ENCODE measurements around the gene CACNA1S. TPM values are rescaled to one million over a fixed set of nuclear protein-coding genes. Genes with fewer than 3 reads are reported as not detected.

CACNA1S gene
- total RNA-seq, 1 donor from 2014 or later, result not detected

- Mint-ChIP-seq H3K27ac (no peak overlapping the region), H3K9me3 (no peaks in the 10 kb centered on the region), H3K4me1 (peaks cover under 1% of the 10 kb centered on the region), H3K27me3 (peaks cover 17% of the 10 kb centered on the region), H3K4me3 (no peak overlapping the region), H3K36me3 (ENCODE audit: low read depth) (no peaks in the 10 kb centered on the region)
- POLR2A ChIA-PET, result no interaction called here
- CTCF ChIA-PET, result no interaction called here
- TF ChIP-seq CTCF (IDR thresholded peaks at IDR 0.05), result no peak
- intact Hi-C loops (cut with micrococcal nuclease), result no loop called here
- ATAC-seq (ENCODE audit: low read depth), result no peak
- no peak for DNase-seq
Measured at GRCh38 chr1:201125019-201125418, 12.8 kb upstream of the CACNA1S start.

GRCh38 chr1:201123866-201124265 lies 11.6 kb upstream of the CACNA1S start:
- TF ChIP-seq CTCF (IDR thresholded peaks at IDR 0.05), result no peak
- POLR2A ChIA-PET, result no interaction called here
- H3K27ac Mint-ChIP-seq, result no peak overlapping the region
- H3K4me3 Mint-ChIP-seq, result no peak overlapping the region
- CTCF ChIA-PET, result no interaction called here
- H3K27me3 Mint-ChIP-seq, result peaks cover 17% of the 10 kb centered on the region
- intact Hi-C loops (cut with micrococcal nuclease), result no loop called here
- DNase-seq (no peak), ATAC-seq (ENCODE audit: low read depth) (no peak)
- no peaks in the 10 kb centered on the region for H3K9me3 Mint-ChIP-seq
- no peaks in the 10 kb centered on the region for H3K36me3 Mint-ChIP-seq (ENCODE audit: low read depth)
- H3K4me1 Mint-ChIP-seq, result peaks cover 5% of the 10 kb centered on the region

GRCh38 chr1:201122321-201122957 lies 10.2 kb upstream of the CACNA1S start:
- no peak overlapping the region for H3K27ac Mint-ChIP-seq
- DNase-seq (no peak), ATAC-seq (ENCODE audit: low read depth) (no peak)
- CTCF ChIA-PET, result interaction anchor here (0.8 kb wide), 1 partner anchor 8 kb away, joined by 4 read pairs; no protein-coding TSS in a partner anchor
- H3K27me3 Mint-ChIP-seq, result peaks cover 16% of the 10 kb centered on the region
- no peak overlapping the region for H3K4me3 Mint-ChIP-seq
- H3K36me3 Mint-ChIP-seq (ENCODE audit: low read depth), result no peaks in the 10 kb centered on the region
- intact Hi-C loops (cut with micrococcal nuclease), result no loop called here
- no peaks in the 10 kb centered on the region for H3K9me3 Mint-ChIP-seq
- no peak for TF ChIP-seq CTCF (IDR thresholded peaks at IDR 0.05)
- peaks cover 5% of the 10 kb centered on the region for H3K4me1 Mint-ChIP-seq
- POLR2A ChIA-PET, result no interaction called here

- ChIA-PET POLR2A (no interaction called here), CTCF (interaction anchor here (0.7 to 1.5 kb wide), 6 partner anchors 30 to 148 kb away, joined by 3 to 6 read pairs (median 3); no protein-coding TSS in a partner anchor)
- no peak overlapping the region for H3K27ac Mint-ChIP-seq
- H3K4me3 Mint-ChIP-seq, result no peak overlapping the region
- H3K36me3 Mint-ChIP-seq (ENCODE audit: low read depth), result no peaks in the 10 kb centered on the region
- ATAC-seq (ENCODE audit: low read depth) (no peak), DNase-seq (no peak)
- H3K4me1 Mint-ChIP-seq, result peaks cover 5% of the 10 kb centered on the region
- no peak for TF ChIP-seq CTCF (IDR thresholded peaks at IDR 0.05)
- intact Hi-C loops (cut with micrococcal nuclease), result no loop called here
- H3K27me3 Mint-ChIP-seq, result peaks cover 16% of the 10 kb centered on the region
- H3K9me3 Mint-ChIP-seq, result no peaks in the 10 kb centered on the region
Measured at GRCh38 chr1:201119206-201120197, 7.3 kb upstream of the CACNA1S start.

- peaks cover 8% of the 10 kb centered on the region for H3K4me1 Mint-ChIP-seq
- DNase-seq, result no peak
- TF ChIP-seq CTCF (IDR thresholded peaks at IDR 0.05), result no peak
- no peaks in the 10 kb centered on the region for H3K36me3 Mint-ChIP-seq (ENCODE audit: low read depth)
- ChIA-PET POLR2A (no interaction called here), CTCF (interaction anchor here (0.9 to 1.5 kb wide), 2 partner anchors 137 to 144 kb away, joined by 4 to 7 read pairs; no protein-coding TSS in a partner anchor)
- intact Hi-C loops (cut with micrococcal nuclease), result no loop called here
- no peak for ATAC-seq (ENCODE audit: low read depth)
- H3K27me3 Mint-ChIP-seq, result peaks cover 12% of the 10 kb centered on the region
- peak overlapping the region; percentile 41 for H3K4me3 Mint-ChIP-seq
- H3K27ac Mint-ChIP-seq, result no peak overlapping the region
- no peaks in the 10 kb centered on the region for H3K9me3 Mint-ChIP-seq
Measured at GRCh38 chr1:201116091-201116490, 3.9 kb upstream of the CACNA1S start.
